Erythroblast (primary cell): ENCODE measurements around the gene GOLGA5.

Source experiments
- DNase-seq, 2 experiments: peaks; one replicate each; lab custom pipeline; 2025; lab: John Stamatoyannopoulos, UW
- GATA1 ChIP-seq: IDR thresholded peaks from 2 replicates; pipeline ENCODE4 v1.6.1; 2011; ENCODE audit warnings: low read depth, mild to moderate bottlenecking, control low read depth, low read length, moderate library complexity
- POLR2A ChIP-seq: IDR thresholded peaks from 2 replicates; pipeline ENCODE4 v1.6.1; 2011; ENCODE audit warnings: mild to moderate bottlenecking, low read length

Gene GOLGA5

GRCh38 chr14:92785667-92786426 is 8.3 kb upstream of the GOLGA5 start:
- TF ChIP-seq POLR2A (no peak), GATA1 (no peak)
- DNase-seq = peak; percentile 79 to 87

GRCh38 chr14:92786427-92786756 is 7.7 kb upstream of the GOLGA5 start:
- TF ChIP-seq POLR2A (no peak), GATA1 (no peak)
- DNase-seq = no peak

GRCh38 chr14:92787554-92787953 is 6.6 kb upstream of the GOLGA5 start:
- DNase-seq = no peak
- TF ChIP-seq GATA1 = no peak
- TF ChIP-seq POLR2A = no peak

- peak in 1 of 2 experiments; percentile 7 for DNase-seq
These were observed 4.5 kb upstream of the GOLGA5 start for GRCh38 chr14:92789457-92790089.

GRCh38 chr14:92792885-92793284 is 1.2 kb upstream of the GOLGA5 start:
- no peak for DNase-seq
- TF ChIP-seq POLR2A (no peak), GATA1 (no peak)

More at GRCh38 chr14:92789457-92790089, 4.5 kb upstream of the GOLGA5 start:
- TF ChIP-seq POLR2A (no peak), GATA1 (no peak)

- TF ChIP-seq GATA1 (no peak), POLR2A (peak; percentile 51)
- peak; percentile 43 to 52 for DNase-seq
These were observed 439 bp downstream of the GOLGA5 start for GRCh38 chr14:92794547-92794941.

- TF ChIP-seq GATA1 (no peak), POLR2A (no peak)
- peak in 1 of 2 experiments; percentile 37 for DNase-seq
These were observed 856 bp downstream of the GOLGA5 start for GRCh38 chr14:92794961-92795360.

GRCh38 chr14:92797935-92798653 is 4.0 kb downstream of the GOLGA5 start:
- no peak for DNase-seq
- TF ChIP-seq POLR2A = no peak
- TF ChIP-seq GATA1 = no peak

- TF ChIP-seq POLR2A (no peak), GATA1 (no peak)
- no peak for DNase-seq
These were observed 4.7 kb downstream of the GOLGA5 start for GRCh38 chr14:92798811-92799210.

- DNase-seq = no peak
- no peak for TF ChIP-seq GATA1
- no peak for TF ChIP-seq POLR2A
These were observed 5.9 kb downstream of the GOLGA5 start for GRCh38 chr14:92800012-92800411.

- no peak for TF ChIP-seq GATA1
- no peak for TF ChIP-seq POLR2A
- DNase-seq = no peak
These were observed 6.4 kb downstream of the GOLGA5 start for GRCh38 chr14:92800525-92800924.

GRCh38 chr14:92801917-92802316 is 7.8 kb downstream of the GOLGA5 start:
- TF ChIP-seq GATA1 (no peak), POLR2A (no peak)
- DNase-seq = no peak

GRCh38 chr14:92802678-92803077 is 8.6 kb downstream of the GOLGA5 start:
- TF ChIP-seq POLR2A (no peak), GATA1 (no peak)
- DNase-seq = no peak

- DNase-seq = no peak
- TF ChIP-seq POLR2A (no peak), GATA1 (no peak)
These were observed 19.1 kb downstream of the GOLGA5 start for GRCh38 chr14:92813201-92813600.
